GM12891 (cell line): ENCODE data around the gene NRP2.

Experiments
- DNase-seq: peaks from one replicate; pipeline ENCODE4 v3.0.0; 2011; ENCODE audit warnings: low spot score; ENCODE audit not compliant: insufficient read length
- FAIRE-seq: peaks from 2 replicates; lab custom pipeline; 2011; peaks lifted over from hg19 to GRCh38; lab: Jason Lieb, UNC
- PAX5 ChIP-seq: IDR thresholded peaks from 2 replicates; pipeline ENCODE4 v1.6.1; 2011; ENCODE audit warnings: low read length, moderate library complexity, mild to moderate bottlenecking; ENCODE audit not compliant: insufficient read depth, severe bottlenecking
- POLR2A ChIP-seq: IDR thresholded peaks from 2 replicates; pipeline ENCODE4 v1.6.1; 2011; ENCODE audit warnings: low read depth, low read length, control low read depth
- POLR2AphosphoS5 ChIP-seq: IDR thresholded peaks from 2 replicates; pipeline ENCODE4 v1.6.1; 2011; ENCODE audit warnings: low read depth, low read length, control low read depth
- POU2F2 ChIP-seq: IDR thresholded peaks from 2 replicates; pipeline ENCODE4 v1.6.1; 2011; ENCODE audit warnings: low read depth, mild to moderate bottlenecking, control low read depth, low read length, moderate library complexity
- SPI1 ChIP-seq: IDR thresholded peaks from 2 replicates; pipeline ENCODE4 v1.6.1; 2011; ENCODE audit warnings: low read depth, low read length, control low read depth
- TAF1 ChIP-seq: IDR thresholded peaks from 2 replicates; pipeline ENCODE4 v1.6.1; 2011; ENCODE audit warnings: low read depth, low read length, control low read depth

The NRP2 gene

GRCh38 chr2:205768341-205768740 is 86.0 kb downstream of the NRP2 start:
- FAIRE-seq (no peak), DNase-seq (no peak)
- no peak for TF ChIP-seq POU2F2
- TF ChIP-seq POLR2A: no peak
- TF ChIP-seq POLR2AphosphoS5: no peak
- TF ChIP-seq SPI1: no peak
- no peak for TF ChIP-seq PAX5
- no peak for TF ChIP-seq TAF1

GRCh38 chr2:205768815-205769494 is 86.7 kb downstream of the NRP2 start:
- no peak for DNase-seq
- no peak for FAIRE-seq
- no peak for TF ChIP-seq PAX5
- no peak for TF ChIP-seq POU2F2
- no peak for TF ChIP-seq POLR2A

- no peak for TF ChIP-seq POU2F2
- no peak for TF ChIP-seq TAF1
- TF ChIP-seq PAX5: no peak
- no peak for TF ChIP-seq POLR2A
- TF ChIP-seq SPI1: no peak
- TF ChIP-seq POLR2AphosphoS5: no peak
- FAIRE-seq (no peak), DNase-seq (no peak)
Observed at GRCh38 chr2:205769495-205769850, 87.2 kb downstream of the NRP2 start.

- FAIRE-seq (no peak), DNase-seq (no peak)
- TF ChIP-seq TAF1: no peak
- no peak for TF ChIP-seq PAX5
- no peak for TF ChIP-seq POU2F2
- no peak for TF ChIP-seq SPI1
Observed at GRCh38 chr2:205769879-205770278, 87.6 kb downstream of the NRP2 start.

GRCh38 chr2:205770577-205770976 is 88.3 kb downstream of the NRP2 start:
- no peak for FAIRE-seq

GRCh38 chr2:205771031-205771430 is 88.7 kb downstream of the NRP2 start:
- no peak for DNase-seq
- TF ChIP-seq POLR2AphosphoS5: no peak
- FAIRE-seq: no peak

More at GRCh38 chr2:205770577-205770976, 88.3 kb downstream of the NRP2 start:
- no peak for DNase-seq
- TF ChIP-seq TAF1 (no peak), POLR2AphosphoS5 (no peak), PAX5 (no peak), POLR2A (no peak), SPI1 (no peak), POU2F2 (no peak)

GRCh38 chr2:205771666-205772065 is 89.4 kb downstream of the NRP2 start:
- TF ChIP-seq TAF1 (no peak), POLR2A (no peak), POLR2AphosphoS5 (no peak), PAX5 (no peak), SPI1 (no peak), POU2F2 (no peak)
- FAIRE-seq: no peak
- DNase-seq: no peak

- DNase-seq (no peak), FAIRE-seq (no peak)
- no peak for TF ChIP-seq TAF1
- no peak for TF ChIP-seq PAX5
- TF ChIP-seq POU2F2: no peak
- no peak for TF ChIP-seq POLR2AphosphoS5
- no peak for TF ChIP-seq SPI1
Observed at GRCh38 chr2:205772983-205773382, 90.7 kb downstream of the NRP2 start.

GRCh38 chr2:205773989-205774388 is 91.7 kb downstream of the NRP2 start:
- no peak for DNase-seq
- no peak for FAIRE-seq

GRCh38 chr2:205775097-205775877 is 93.0 kb downstream of the NRP2 start:
- no peak for TF ChIP-seq POU2F2
- TF ChIP-seq SPI1: no peak
- TF ChIP-seq PAX5: no peak
- TF ChIP-seq POLR2A: no peak
- TF ChIP-seq TAF1: no peak
- TF ChIP-seq POLR2AphosphoS5: no peak
- no peak for FAIRE-seq
- DNase-seq: no peak

More at GRCh38 chr2:205773989-205774388, 91.7 kb downstream of the NRP2 start:
- 0 out of 2 replicates have a peak, but pooled peaks have one; percentile 17 for TF ChIP-seq SPI1
- no peak for TF ChIP-seq PAX5

GRCh38 chr2:205776139-205776538 is 93.8 kb downstream of the NRP2 start:
- peak; percentile 24 for DNase-seq
- TF ChIP-seq POLR2AphosphoS5: no peak
- TF ChIP-seq SPI1: no peak
- no peak for TF ChIP-seq POU2F2
- no peak for TF ChIP-seq PAX5
- TF ChIP-seq TAF1: no peak
- TF ChIP-seq POLR2A: no peak
- no peak for FAIRE-seq
